Measurements from ENCODE around the gene TSPAN11.
"Not testable (repeated sequence)": the region's sequence is repeated elsewhere in the genome, so short reads cannot be mapped to it uniquely, and the experiment has no call there.

The TSPAN11 gene

GRCh38 chr12:31023271-31023724 lies 96.8 kb downstream of the TSPAN11 start:
- 86% methylated on average over 10 of the region's 11 CpGs for WGBS (ENCODE audit: insufficient coverage)
- ChIA-PET POLR2A (no interaction called here), CTCF (interaction anchor here (1.0 kb wide), 2 partner anchors 12 to 26 kb away, joined by 3 to 4 read pairs; no protein-coding TSS in a partner anchor)
- Histone ChIP-seq H3K27me3 (replicated peaks in 2 of 5; ENCODE audit: control insufficient read depth in 4 of 5, insufficient read depth in 5 of 5, low read length in 4 of 5) (no peaks in the 10 kb centered on the region), H3K27ac (ENCODE audit: insufficient read depth in 1 of 2, low read depth in 1 of 2, low read length in 2 of 2, poor library complexity in 1 of 2, severe bottlenecking in 2 of 2) (no peak overlapping the region), H3K9me3 (ENCODE audit: control extremely low read depth in 1 of 5, control insufficient read depth in 4 of 5, insufficient read depth in 2 of 5, low read depth in 1 of 5, low read length in 4 of 5) (peaks cover 0 to 5% (median 0%) of the 10 kb centered on the region in 5 experiments), H3K4me1 (ENCODE audit: control extremely low read depth in 1 of 4, control insufficient read depth in 4 of 4, insufficient read depth in 4 of 4, low read length in 3 of 4) (peaks cover 0 to 6% (median 0%) of the 10 kb centered on the region in 4 experiments), H3K4me3 (ENCODE audit: control insufficient read depth in 1 of 7, extremely low read depth in 1 of 7, insufficient read depth in 4 of 7, low read depth in 2 of 7, low read length in 6 of 7) (no peak overlapping the region), H3K36me3 (ENCODE audit: control insufficient read depth in 4 of 4, insufficient read depth in 4 of 4, low read length in 3 of 4) (no peaks in the 10 kb centered on the region)
- no peak for DNase-seq

- Histone ChIP-seq H3K27me3 (replicated peaks in 2 of 5; ENCODE audit: control insufficient read depth in 4 of 5, insufficient read depth in 5 of 5, low read length in 4 of 5) (no peaks in the 10 kb centered on the region), H3K27ac (ENCODE audit: insufficient read depth in 1 of 2, low read depth in 1 of 2, low read length in 2 of 2, poor library complexity in 1 of 2, severe bottlenecking in 2 of 2) (no peak overlapping the region), H3K9me3 (ENCODE audit: control extremely low read depth in 1 of 5, control insufficient read depth in 4 of 5, insufficient read depth in 2 of 5, low read depth in 1 of 5, low read length in 4 of 5) (peaks cover 0 to 5% (median 0%) of the 10 kb centered on the region in 5 experiments), H3K4me3 (ENCODE audit: control insufficient read depth in 1 of 7, extremely low read depth in 1 of 7, insufficient read depth in 4 of 7, low read depth in 2 of 7, low read length in 6 of 7) (no peak overlapping the region), H3K36me3 (ENCODE audit: control insufficient read depth in 4 of 4, insufficient read depth in 4 of 4, low read length in 3 of 4) (no peaks in the 10 kb centered on the region), H3K4me1 (ENCODE audit: control extremely low read depth in 1 of 4, control insufficient read depth in 4 of 4, insufficient read depth in 4 of 4, low read length in 3 of 4) (no peaks in the 10 kb centered on the region)
- 95% methylated on average over 6 of the region's 7 CpGs for WGBS (ENCODE audit: insufficient coverage)
- ChIA-PET POLR2A (no interaction called here), CTCF (no interaction called here)
- DNase-seq, result no peak
These were observed 99.7 kb downstream of the TSPAN11 start for GRCh38 chr12:31026202-31026601.

- DNase-seq; H3K4me1 ChIP-seq (ENCODE audit: control extremely low read depth in 1 of 4, control insufficient read depth in 4 of 4, insufficient read depth in 4 of 4, low read length in 3 of 4); H3K27ac ChIP-seq (ENCODE audit: insufficient read depth in 1 of 2, low read depth in 1 of 2, low read length in 2 of 2, poor library complexity in 1 of 2, severe bottlenecking in 2 of 2); H3K36me3 ChIP-seq (ENCODE audit: control insufficient read depth in 4 of 4, insufficient read depth in 4 of 4, low read length in 3 of 4); H3K9me3 ChIP-seq (ENCODE audit: control extremely low read depth in 1 of 5, control insufficient read depth in 4 of 5, insufficient read depth in 2 of 5, low read depth in 1 of 5, low read length in 4 of 5); CTCF ChIA-PET; H3K4me3 ChIP-seq (ENCODE audit: control insufficient read depth in 1 of 7, extremely low read depth in 1 of 7, insufficient read depth in 4 of 7, low read depth in 2 of 7, low read length in 6 of 7); POLR2A ChIA-PET; H3K27me3 ChIP-seq (replicated peaks in 2 of 5; ENCODE audit: control insufficient read depth in 4 of 5, insufficient read depth in 5 of 5, low read length in 4 of 5): not testable (repeated sequence)
- 100% methylated on average over 2 of the region's 5 CpGs for WGBS (ENCODE audit: insufficient coverage)
These were observed 100.5 kb downstream of the TSPAN11 start for GRCh38 chr12:31027006-31027405.

DNA sequence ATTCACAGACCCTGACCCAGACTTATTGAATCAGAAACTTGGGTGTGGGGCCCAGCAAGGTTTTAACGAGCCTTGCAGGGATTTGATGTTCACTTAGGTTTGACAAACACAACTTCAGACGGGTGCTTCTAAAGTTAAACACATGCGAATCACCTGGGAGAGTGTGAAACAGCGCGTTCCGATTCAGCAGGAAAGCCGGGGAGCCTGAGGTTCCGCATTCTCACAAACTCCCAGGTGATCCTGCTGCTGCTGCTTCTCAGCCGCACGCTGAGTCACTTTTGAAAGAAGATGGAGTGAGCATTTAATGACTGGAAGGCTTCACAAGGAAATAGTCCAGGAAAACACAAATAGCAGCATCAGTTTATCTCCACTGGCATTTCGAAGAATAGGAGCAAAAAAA lies 102.9 kb downstream of the TSPAN11 start:
- Histone ChIP-seq H3K4me3 (ENCODE audit: control insufficient read depth in 1 of 7, extremely low read depth in 1 of 7, insufficient read depth in 4 of 7, low read depth in 2 of 7, low read length in 6 of 7) (no peak overlapping the region), H3K36me3 (ENCODE audit: control insufficient read depth in 4 of 4, insufficient read depth in 4 of 4, low read length in 3 of 4) (no peaks in the 10 kb centered on the region), H3K9me3 (ENCODE audit: control extremely low read depth in 1 of 5, control insufficient read depth in 4 of 5, insufficient read depth in 2 of 5, low read depth in 1 of 5, low read length in 4 of 5) (peaks cover 0 to 5% (median 0%) of the 10 kb centered on the region in 5 experiments), H3K27me3 (replicated peaks in 2 of 5; ENCODE audit: control insufficient read depth in 4 of 5, insufficient read depth in 5 of 5, low read length in 4 of 5) (no peaks in the 10 kb centered on the region), H3K4me1 (ENCODE audit: control extremely low read depth in 1 of 4, control insufficient read depth in 4 of 4, insufficient read depth in 4 of 4, low read length in 3 of 4) (peaks cover 0 to 5% (median 2%) of the 10 kb centered on the region in 4 experiments), H3K27ac (ENCODE audit: insufficient read depth in 1 of 2, low read depth in 1 of 2, low read length in 2 of 2, poor library complexity in 1 of 2, severe bottlenecking in 2 of 2) (no peak overlapping the region)
- ChIA-PET POLR2A (no interaction called here), CTCF (no interaction called here)
- 96% methylated on average over 11 of the region's 11 CpGs for WGBS (ENCODE audit: insufficient coverage)
- no peak for DNase-seq

DNA sequence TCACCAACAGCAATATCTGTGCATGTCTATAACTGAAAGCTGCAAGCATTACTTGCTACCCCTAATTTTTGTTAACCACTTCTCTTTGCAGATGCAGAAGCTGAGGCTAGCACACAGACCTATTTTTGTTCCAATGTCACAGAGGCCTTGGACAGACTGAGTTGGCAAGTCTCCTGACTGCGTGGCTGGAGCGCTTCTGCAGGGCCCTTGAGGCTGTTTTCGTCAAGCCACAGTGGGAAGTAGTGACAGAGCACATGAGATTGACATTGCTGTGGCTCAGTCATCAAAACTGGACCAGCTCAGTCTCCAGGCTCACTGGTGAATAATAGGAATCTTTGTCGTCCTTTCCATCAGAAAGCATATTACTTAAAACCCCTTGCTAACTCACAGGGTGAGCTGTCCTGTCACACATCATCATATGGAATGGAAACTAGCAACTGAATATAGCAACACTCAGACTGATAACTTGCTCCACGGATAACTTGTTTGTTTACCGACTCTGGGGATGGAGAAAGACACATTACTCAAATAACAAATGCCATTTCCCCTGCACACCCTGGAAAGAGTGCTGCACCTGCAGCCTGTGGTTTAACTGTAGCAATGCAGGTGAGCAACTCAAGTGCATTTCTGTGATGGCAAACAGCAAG lies 103.5 kb downstream of the TSPAN11 start:
- no peak overlapping the region for H3K27ac ChIP-seq (ENCODE audit: insufficient read depth in 1 of 2, low read depth in 1 of 2, low read length in 2 of 2, poor library complexity in 1 of 2, severe bottlenecking in 2 of 2)
- H3K9me3 ChIP-seq (ENCODE audit: control extremely low read depth in 1 of 5, control insufficient read depth in 4 of 5, insufficient read depth in 2 of 5, low read depth in 1 of 5, low read length in 4 of 5), result peaks cover 0 to 5% (median 0%) of the 10 kb centered on the region in 5 experiments
- no peaks in the 10 kb centered on the region for H3K36me3 ChIP-seq (ENCODE audit: control insufficient read depth in 4 of 4, insufficient read depth in 4 of 4, low read length in 3 of 4)
- 68% methylated on average over 4 of the region's 6 CpGs for WGBS (ENCODE audit: insufficient coverage)
- H3K27me3 ChIP-seq (replicated peaks in 2 of 5; ENCODE audit: control insufficient read depth in 4 of 5, insufficient read depth in 5 of 5, low read length in 4 of 5), result no peaks in the 10 kb centered on the region
- DNase-seq, result no peak
- peaks cover 0 to 5% (median 2%) of the 10 kb centered on the region in 4 experiments for H3K4me1 ChIP-seq (ENCODE audit: control extremely low read depth in 1 of 4, control insufficient read depth in 4 of 4, insufficient read depth in 4 of 4, low read length in 3 of 4)
- no peak overlapping the region for H3K4me3 ChIP-seq (ENCODE audit: control insufficient read depth in 1 of 7, extremely low read depth in 1 of 7, insufficient read depth in 4 of 7, low read depth in 2 of 7, low read length in 6 of 7)
- ChIA-PET POLR2A (no interaction called here), CTCF (no interaction called here)

- 61% methylated on average over 3 of the region's 4 CpGs for WGBS (ENCODE audit: insufficient coverage)
- no peaks in the 10 kb centered on the region for H3K9me3 ChIP-seq (ENCODE audit: control extremely low read depth in 1 of 5, control insufficient read depth in 4 of 5, insufficient read depth in 2 of 5, low read depth in 1 of 5, low read length in 4 of 5)
- ChIA-PET CTCF (interaction anchor here (0.7 kb wide), 1 partner anchor 50 kb away, joined by 3 read pairs; no protein-coding TSS in a partner anchor), POLR2A (no interaction called here)
- H3K27ac ChIP-seq (ENCODE audit: insufficient read depth in 1 of 2, low read depth in 1 of 2, low read length in 2 of 2, poor library complexity in 1 of 2, severe bottlenecking in 2 of 2), result no peak overlapping the region
- H3K36me3 ChIP-seq (ENCODE audit: control insufficient read depth in 4 of 4, insufficient read depth in 4 of 4, low read length in 3 of 4), result no peaks in the 10 kb centered on the region
- peak in 2 of 3 donors; percentile 6 for DNase-seq
- H3K27me3 ChIP-seq (replicated peaks in 2 of 5; ENCODE audit: control insufficient read depth in 4 of 5, insufficient read depth in 5 of 5, low read length in 4 of 5), result no peaks in the 10 kb centered on the region
- H3K4me1 ChIP-seq (ENCODE audit: control extremely low read depth in 1 of 4, control insufficient read depth in 4 of 4, insufficient read depth in 4 of 4, low read length in 3 of 4), result peaks cover 0 to 5% (median 2%) of the 10 kb centered on the region in 4 experiments
- H3K4me3 ChIP-seq (ENCODE audit: control insufficient read depth in 1 of 7, extremely low read depth in 1 of 7, insufficient read depth in 4 of 7, low read depth in 2 of 7, low read length in 6 of 7), result no peak overlapping the region
These were observed 105.4 kb downstream of the TSPAN11 start for GRCh38 chr12:31031951-31032335.

- no peaks in the 10 kb centered on the region for H3K9me3 ChIP-seq (ENCODE audit: control extremely low read depth in 1 of 5, control insufficient read depth in 4 of 5, insufficient read depth in 2 of 5, low read depth in 1 of 5, low read length in 4 of 5)
- WGBS (ENCODE audit: insufficient coverage), result 83% methylated on average over 3 of the region's 3 CpGs
- H3K4me3 ChIP-seq (ENCODE audit: control insufficient read depth in 1 of 7, extremely low read depth in 1 of 7, insufficient read depth in 4 of 7, low read depth in 2 of 7, low read length in 6 of 7), result no peak overlapping the region
- H3K4me1 ChIP-seq (ENCODE audit: control extremely low read depth in 1 of 4, control insufficient read depth in 4 of 4, insufficient read depth in 4 of 4, low read length in 3 of 4), result peaks cover 0 to 5% (median 2%) of the 10 kb centered on the region in 4 experiments
- CTCF ChIA-PET, result no interaction called here
- no peak for DNase-seq
- H3K27ac ChIP-seq (ENCODE audit: insufficient read depth in 1 of 2, low read depth in 1 of 2, low read length in 2 of 2, poor library complexity in 1 of 2, severe bottlenecking in 2 of 2), result no peak overlapping the region
- no peaks in the 10 kb centered on the region for H3K27me3 ChIP-seq (replicated peaks in 2 of 5; ENCODE audit: control insufficient read depth in 4 of 5, insufficient read depth in 5 of 5, low read length in 4 of 5)
- POLR2A ChIA-PET, result no interaction called here
- no peaks in the 10 kb centered on the region for H3K36me3 ChIP-seq (ENCODE audit: control insufficient read depth in 4 of 4, insufficient read depth in 4 of 4, low read length in 3 of 4)
These were observed 106.6 kb downstream of the TSPAN11 start for GRCh38 chr12:31033146-31033545.
